ENCODE measurements around the gene KCNK18. TPM values are rescaled to one million over a fixed set of nuclear protein-coding genes. Genes with fewer than 3 reads are reported as not detected.
"Not testable (repeated sequence)": the region's sequence is repeated elsewhere in the genome, so short reads cannot be mapped to it uniquely, and the experiment has no call there.

KCNK18 gene
- total RNA-seq, 1 experiment from 2014 or later = not detected

DNA sequence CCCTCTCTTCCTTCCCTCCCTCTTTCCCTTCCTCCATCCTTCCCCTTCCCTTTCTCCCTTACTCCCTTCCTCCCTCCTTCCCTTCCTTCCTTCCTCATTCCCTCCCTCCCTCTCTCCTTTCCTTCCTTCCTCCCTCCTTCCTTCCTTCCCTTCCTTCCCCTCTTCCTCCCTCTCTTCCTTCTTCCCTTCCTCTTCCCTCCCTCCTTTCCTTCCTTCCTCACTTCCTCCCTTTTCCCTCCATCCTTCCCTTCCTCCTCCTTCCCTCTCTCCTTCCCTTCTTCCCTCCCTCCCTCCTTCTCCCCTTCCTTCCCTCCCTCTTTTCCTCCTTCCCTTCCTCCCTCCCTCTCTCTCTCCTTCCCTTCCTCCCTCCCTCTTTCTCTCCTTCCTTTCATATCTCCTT lies 30.9 kb downstream of the KCNK18 start:
- H3K4ac ChIP-seq (ENCODE audit: low read depth, low read length) = no peak overlapping the region
- H2AK5ac ChIP-seq (ENCODE audit: insufficient read length, low read length) = no peak overlapping the region
- H3K27me3 Mint-ChIP-seq (ENCODE audit: low read depth) = peaks cover 27% of the 10 kb centered on the region
- no peaks in the 10 kb centered on the region for H3K23me2 ChIP-seq (ENCODE audit: insufficient read length, low read depth, low read length, poor library complexity, severe bottlenecking)
- no peak overlapping the region for H3K23ac ChIP-seq (ENCODE audit: insufficient read length, low read depth, low read length)
- peak overlapping the region; percentile 82 for H4K5ac ChIP-seq (ENCODE audit: insufficient read length, low read depth, low read length)
- H3K56ac ChIP-seq (ENCODE audit: insufficient read length, low read depth, low read length) = no peak overlapping the region
- H3K27ac ChIP-seq (ENCODE audit: insufficient read length, low read depth, low read length) = no peak overlapping the region
- H3K4me1 ChIP-seq (ENCODE audit: insufficient read depth, low read length) = no peaks in the 10 kb centered on the region
- H2BK5ac ChIP-seq (ENCODE audit: insufficient read length, low read length) = no peak overlapping the region
- H3K27ac Mint-ChIP-seq = no peak overlapping the region
- H3K18ac ChIP-seq (ENCODE audit: insufficient read length, low read depth, low read length) = no peak overlapping the region
- no peak for DNase-seq
- no peaks in the 10 kb centered on the region for H3K9me3 ChIP-seq (ENCODE audit: control insufficient read depth, low read depth, low read length)
- H4K91ac ChIP-seq (ENCODE audit: insufficient read length, low read depth, low read length) = no peak overlapping the region
- no peak overlapping the region for H2BK15ac ChIP-seq (ENCODE audit: low read depth, low read length)
- H3K4me3 Mint-ChIP-seq = no peak overlapping the region
- H4K20me1 ChIP-seq (ENCODE audit: control insufficient read depth, insufficient read depth, insufficient read length) = no peaks in the 10 kb centered on the region
- no peak overlapping the region for H3T11ph ChIP-seq (ENCODE audit: low read length)
- no peak overlapping the region for H3K4me2 ChIP-seq (ENCODE audit: insufficient read depth, insufficient read length, low read length)
- no peak for TF ChIP-seq CTCF (conservative IDR thresholded peaks at IDR 0.05)
- H3K79me1 ChIP-seq (ENCODE audit: insufficient read depth, low read depth, low read length, poor library complexity, severe bottlenecking) = no peaks in the 10 kb centered on the region
- no peaks in the 10 kb centered on the region for H3K27me3 ChIP-seq (ENCODE audit: insufficient read depth, low read length)
- no peak overlapping the region for H2BK20ac ChIP-seq (ENCODE audit: low read depth, low read length, poor library complexity, severe bottlenecking)
- peaks cover 3 to 9% (median 5%) of the 10 kb centered on the region in 3 experiments; a peak in 5 of 7 replicates for H3K36me3 Mint-ChIP-seq (ENCODE audit: insufficient read depth in 1 of 3, low read depth in 3 of 3)
- no peak overlapping the region for H3K14ac ChIP-seq (ENCODE audit: insufficient read depth, low read length)
- peaks cover 16 to 18% of the 10 kb centered on the region in 2 experiments for H3K9me3 Mint-ChIP-seq
- H2AFZ ChIP-seq (ENCODE audit: low read length) = no peak overlapping the region
- no peaks in the 10 kb centered on the region for H3K79me2 ChIP-seq (ENCODE audit: insufficient read depth, low read length)
- H2BK12ac ChIP-seq (ENCODE audit: insufficient read length, low read depth, low read length) = no peak overlapping the region
- H3K9ac ChIP-seq (ENCODE audit: extremely low read depth, insufficient read length, low read length) = no peak overlapping the region
- no peak overlapping the region for H4K8ac ChIP-seq (replicated peaks; ENCODE audit: insufficient read length, low read depth, low read length)
- H2BK120ac ChIP-seq (ENCODE audit: low read depth, low read length, poor library complexity, severe bottlenecking) = no peak overlapping the region
- peaks cover 15 to 26% of the 10 kb centered on the region in 2 experiments for H3K4me1 Mint-ChIP-seq

DNA sequence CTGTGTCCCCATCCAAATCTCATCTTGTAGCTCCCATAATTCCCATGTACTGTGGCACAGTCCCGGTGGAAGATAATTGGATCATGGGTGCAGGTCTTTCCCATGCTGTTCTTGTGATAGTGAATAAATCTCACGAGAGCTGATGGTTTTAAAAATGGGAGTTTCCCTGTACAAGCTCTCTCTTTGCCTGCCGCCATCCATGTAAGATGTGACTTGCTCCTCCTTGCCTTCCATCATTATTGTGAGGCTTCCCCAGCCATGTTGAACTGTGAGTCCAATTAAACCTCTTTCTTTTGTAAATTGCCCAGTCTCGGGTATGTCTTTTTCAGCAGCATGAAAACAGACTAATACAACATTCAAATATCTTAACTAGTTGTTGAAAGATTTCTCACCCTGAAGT lies 32.8 kb downstream of the KCNK18 start:
- Mint-ChIP-seq H3K27me3 (ENCODE audit: low read depth) (peaks cover 32% of the 10 kb centered on the region), H3K4me1 (peaks cover 15 to 21% of the 10 kb centered on the region in 2 experiments), H3K9me3 (peaks cover 16 to 18% of the 10 kb centered on the region in 2 experiments)
- H3K18ac ChIP-seq (ENCODE audit: insufficient read length, low read depth, low read length); H2AFZ ChIP-seq (ENCODE audit: low read length); H3K23ac ChIP-seq (ENCODE audit: insufficient read length, low read depth, low read length); H4K5ac ChIP-seq (ENCODE audit: insufficient read length, low read depth, low read length); H4K20me1 ChIP-seq (ENCODE audit: control insufficient read depth, insufficient read depth, insufficient read length); H2AK5ac ChIP-seq (ENCODE audit: insufficient read length, low read length); H3K27me3 ChIP-seq (ENCODE audit: insufficient read depth, low read length); H3K23me2 ChIP-seq (ENCODE audit: insufficient read length, low read depth, low read length, poor library complexity, severe bottlenecking); H3K4me2 ChIP-seq (ENCODE audit: insufficient read depth, insufficient read length, low read length); H3K27ac ChIP-seq (ENCODE audit: insufficient read length, low read depth, low read length); H3K14ac ChIP-seq (ENCODE audit: insufficient read depth, low read length); H3K56ac ChIP-seq (ENCODE audit: insufficient read length, low read depth, low read length); H3K4me3 Mint-ChIP-seq; H2BK5ac ChIP-seq (ENCODE audit: insufficient read length, low read length); DNase-seq; H3K79me2 ChIP-seq (ENCODE audit: insufficient read depth, low read length); H3K9ac ChIP-seq (ENCODE audit: extremely low read depth, insufficient read length, low read length); H3K9me3 ChIP-seq (ENCODE audit: control insufficient read depth, low read depth, low read length); H3K27ac Mint-ChIP-seq; H3K4me1 ChIP-seq (ENCODE audit: insufficient read depth, low read length); H2BK120ac ChIP-seq (ENCODE audit: low read depth, low read length, poor library complexity, severe bottlenecking); H3K79me1 ChIP-seq (ENCODE audit: insufficient read depth, low read depth, low read length, poor library complexity, severe bottlenecking); H4K91ac ChIP-seq (ENCODE audit: insufficient read length, low read depth, low read length); H2BK20ac ChIP-seq (ENCODE audit: low read depth, low read length, poor library complexity, severe bottlenecking); H3T11ph ChIP-seq (ENCODE audit: low read length); H3K36me3 Mint-ChIP-seq (ENCODE audit: insufficient read depth in 1 of 3, low read depth in 3 of 3); H2BK15ac ChIP-seq (ENCODE audit: low read depth, low read length); H3K4ac ChIP-seq (ENCODE audit: low read depth, low read length); H2BK12ac ChIP-seq (ENCODE audit: insufficient read length, low read depth, low read length); H4K8ac ChIP-seq (replicated peaks; ENCODE audit: insufficient read length, low read depth, low read length): not testable (repeated sequence)
- WGBS (ENCODE audit: extremely low coverage, insufficient read length, low lambda C conversion rate) = no CpG with 5 or more reads among the region's 4 CpGs

All from H9 (cell line).